GM21737 (cell line): ENCODE data around the gene GNG7.
"Not testable (repeated sequence)": the region's sequence is repeated elsewhere in the genome, so short reads cannot be mapped to it uniquely, and the experiment has no call there.

Source experiments
- ATAC-seq: cut with Tn5 transposase; IDR thresholded peaks from one replicate; pipeline ENCODE4 v1.9.1; 2021; ENCODE audit warnings: mild to moderate bottlenecking, moderate library complexity; ENCODE audit not compliant: unreplicated experiment

Gene GNG7

DNA sequence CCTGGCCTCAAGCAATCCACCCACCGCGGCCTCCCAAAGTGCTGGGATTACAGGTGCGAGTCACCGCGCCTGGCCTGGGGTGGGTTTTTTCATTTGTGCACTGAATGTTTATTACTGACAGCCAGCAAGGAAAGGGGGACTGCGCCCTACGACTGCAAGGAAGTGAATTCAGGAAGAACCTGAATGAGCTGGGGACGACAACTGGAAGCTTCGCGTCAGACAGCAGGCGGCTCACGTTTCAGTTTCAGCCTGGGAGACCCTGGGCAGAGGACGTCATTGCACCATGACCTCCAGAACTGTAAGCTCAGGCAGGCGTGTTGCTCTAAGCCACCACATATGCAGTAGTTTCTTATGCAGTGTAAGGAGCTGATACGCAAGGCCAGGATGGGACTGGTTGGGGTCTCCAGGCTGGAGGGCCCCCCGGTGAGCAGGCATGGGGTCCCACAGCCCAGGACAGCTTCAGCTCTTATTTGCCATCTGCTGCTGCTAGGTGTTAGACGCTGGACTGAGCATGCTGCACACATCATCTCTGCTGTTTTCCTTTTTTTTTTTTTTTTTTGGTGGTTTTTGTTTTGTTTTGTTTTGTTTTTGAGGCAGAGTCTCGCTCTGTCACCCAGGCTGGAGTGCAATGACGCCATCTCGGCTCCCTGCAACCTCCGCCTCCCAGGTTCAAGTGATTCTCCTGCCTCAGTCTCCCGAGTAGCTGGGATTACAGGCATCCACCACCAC lies 160.0 kb downstream of the GNG7 start:
- ATAC-seq, result no peak

DNA sequence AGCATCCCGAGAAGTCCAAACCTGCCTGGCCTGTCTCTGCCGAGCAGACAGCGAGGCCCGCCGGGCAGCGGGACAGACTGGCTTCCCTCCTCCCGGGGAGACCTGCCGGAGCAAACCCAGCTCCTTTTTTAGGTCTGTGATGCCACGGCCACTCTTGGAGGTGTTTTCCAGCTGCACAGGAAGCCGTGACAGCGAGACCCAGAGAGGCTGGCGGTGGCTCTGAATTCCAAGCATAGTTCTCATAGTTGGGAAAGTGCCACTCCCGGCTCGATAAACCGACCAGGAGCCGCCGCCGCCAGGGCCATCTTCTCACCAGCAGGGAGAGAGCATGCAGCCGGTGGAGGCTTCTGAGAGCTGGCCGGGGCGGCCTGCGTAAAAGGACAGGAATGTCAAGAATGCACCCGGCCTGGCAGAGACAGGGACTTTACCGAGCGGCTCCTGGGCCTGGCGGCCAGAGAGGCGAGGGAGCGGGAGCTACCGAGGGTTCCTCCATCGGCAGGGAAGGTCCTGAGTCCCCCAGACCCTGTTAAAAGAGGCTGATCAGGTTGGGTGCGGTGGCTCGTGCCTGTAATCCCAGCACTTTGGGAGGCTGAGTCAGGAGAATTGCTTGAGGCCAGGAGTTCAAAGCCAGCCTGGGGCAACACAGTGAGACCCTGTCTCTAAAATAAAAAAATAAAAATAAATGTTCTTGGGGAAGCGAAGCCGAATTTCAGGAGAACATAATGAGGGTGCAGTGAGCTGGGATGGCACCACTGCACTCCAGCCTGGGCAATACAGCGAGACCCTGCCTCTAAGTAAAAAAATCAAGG lies 161.6 kb downstream of the GNG7 start:
- ATAC-seq, result no peak

DNA sequence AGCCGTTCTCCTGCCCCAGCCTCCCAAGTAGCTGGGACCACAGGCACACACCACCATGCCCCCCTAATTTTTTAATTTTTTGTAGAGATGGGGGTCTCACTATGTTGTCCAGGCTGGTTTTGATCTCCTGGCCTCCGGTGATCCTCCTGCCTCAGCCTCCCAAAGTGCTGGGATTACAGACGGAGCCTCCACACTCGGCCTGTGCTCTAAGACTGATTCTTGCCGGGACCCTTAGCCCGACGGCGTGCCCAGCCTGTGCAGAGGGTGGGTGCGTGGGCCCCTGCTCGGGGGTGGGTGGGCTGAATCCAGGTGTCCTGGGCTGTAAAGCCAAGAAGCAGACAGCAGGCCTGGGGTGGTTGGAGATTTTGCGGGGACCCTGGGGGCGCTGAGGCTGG lies 162.2 kb downstream of the GNG7 start:
- ATAC-seq, result no peak

DNA sequence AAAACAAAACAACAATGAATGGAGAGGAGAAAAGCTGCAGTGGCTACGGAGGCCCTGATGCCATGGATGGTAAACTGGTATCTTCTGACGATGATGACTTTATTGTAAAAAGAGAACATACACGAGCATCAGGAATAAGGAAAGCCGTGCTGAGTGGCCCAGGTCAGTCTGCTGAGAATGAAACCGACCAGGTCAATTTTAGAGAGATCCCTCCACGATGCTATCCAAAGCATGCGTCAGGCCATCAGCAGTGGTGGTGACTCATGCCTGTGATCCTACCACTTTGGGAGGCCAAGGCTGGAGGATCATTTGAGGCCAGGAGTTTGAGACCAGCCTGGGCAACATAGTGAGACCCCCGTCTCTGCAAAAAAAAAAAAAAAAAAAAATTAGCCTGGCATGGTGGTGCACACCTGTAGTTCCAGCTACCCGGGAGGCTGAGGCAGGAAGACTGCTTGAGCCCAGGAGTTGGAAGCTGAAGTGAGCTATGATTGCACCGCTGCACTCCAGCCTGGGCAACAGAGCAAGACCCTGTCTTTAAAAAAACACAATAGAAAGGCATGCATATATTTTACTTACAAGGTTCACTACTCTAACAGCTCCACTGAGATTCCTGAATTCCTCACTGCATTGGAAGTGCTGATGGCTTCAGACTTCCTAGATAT lies 164.3 kb downstream of the GNG7 start:
- ATAC-seq, result no peak

DNA sequence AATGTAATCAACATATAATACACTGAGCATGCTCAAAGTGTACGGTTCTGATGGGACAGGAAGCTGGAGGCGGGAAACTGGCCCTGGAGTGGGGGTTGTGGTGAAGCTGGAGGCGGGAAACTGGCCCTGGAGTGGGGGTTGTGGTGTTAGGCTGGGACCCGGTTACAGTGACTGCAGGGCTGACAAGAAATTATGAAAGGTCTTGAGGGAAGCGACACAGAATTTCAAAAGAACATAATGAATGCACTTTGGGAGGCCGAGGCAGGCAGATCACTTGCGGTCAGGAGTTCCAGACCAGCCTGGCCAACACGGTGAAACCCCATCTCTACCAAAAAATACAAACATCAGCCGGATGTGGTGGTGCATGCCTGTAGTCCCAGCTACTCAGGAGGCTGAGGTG lies 164.9 kb downstream of the GNG7 start:
- not testable (repeated sequence) for ATAC-seq

DNA sequence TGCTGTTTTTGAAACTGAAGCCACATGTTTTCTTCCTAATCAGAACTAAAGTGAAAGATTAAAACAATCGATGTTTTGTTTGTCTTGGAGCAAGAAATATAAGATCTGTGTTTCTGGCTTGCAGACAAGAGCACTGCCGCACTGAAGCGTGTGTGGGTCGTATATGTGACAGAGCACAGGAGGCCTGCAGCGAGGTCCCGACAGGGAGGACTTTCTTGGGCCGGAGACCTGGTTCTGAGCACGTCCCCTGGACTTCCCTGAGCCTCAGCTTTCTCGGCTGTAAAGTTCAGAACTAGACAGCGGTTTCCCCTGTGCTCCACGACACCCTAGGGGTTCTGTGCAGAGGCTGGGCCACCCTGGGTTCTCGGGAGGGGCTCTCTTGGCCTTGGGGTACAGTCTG lies 166.0 kb downstream of the GNG7 start:
- no peak for ATAC-seq

DNA sequence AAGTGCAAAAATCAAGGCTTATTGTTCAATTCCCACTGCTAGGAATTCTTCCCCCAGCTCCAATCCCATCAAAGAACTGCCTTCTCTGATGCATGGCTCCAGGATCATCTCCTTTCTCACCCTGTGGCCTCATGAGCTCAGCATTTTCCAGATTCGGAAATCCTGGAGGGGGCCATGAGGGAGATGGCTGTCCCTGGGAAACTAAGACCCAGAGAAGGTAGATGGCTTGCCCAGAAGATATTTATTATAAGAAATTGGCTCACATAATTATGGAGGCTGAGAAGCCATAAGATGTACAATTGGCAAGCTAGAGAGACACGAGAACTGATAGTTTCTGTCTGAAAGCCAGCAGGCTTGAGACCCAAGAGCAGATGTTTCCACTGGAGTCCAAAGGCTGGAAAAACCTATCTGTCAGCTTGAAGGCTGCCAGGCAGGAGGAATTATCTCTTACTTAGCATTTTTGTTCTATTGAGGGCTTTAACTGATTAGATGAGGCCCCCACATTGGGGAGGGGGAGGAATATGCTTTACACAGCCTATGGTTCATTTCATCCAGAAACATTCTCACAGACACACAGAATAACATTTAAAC lies 168.0 kb downstream of the GNG7 start:
- no peak for ATAC-seq

DNA sequence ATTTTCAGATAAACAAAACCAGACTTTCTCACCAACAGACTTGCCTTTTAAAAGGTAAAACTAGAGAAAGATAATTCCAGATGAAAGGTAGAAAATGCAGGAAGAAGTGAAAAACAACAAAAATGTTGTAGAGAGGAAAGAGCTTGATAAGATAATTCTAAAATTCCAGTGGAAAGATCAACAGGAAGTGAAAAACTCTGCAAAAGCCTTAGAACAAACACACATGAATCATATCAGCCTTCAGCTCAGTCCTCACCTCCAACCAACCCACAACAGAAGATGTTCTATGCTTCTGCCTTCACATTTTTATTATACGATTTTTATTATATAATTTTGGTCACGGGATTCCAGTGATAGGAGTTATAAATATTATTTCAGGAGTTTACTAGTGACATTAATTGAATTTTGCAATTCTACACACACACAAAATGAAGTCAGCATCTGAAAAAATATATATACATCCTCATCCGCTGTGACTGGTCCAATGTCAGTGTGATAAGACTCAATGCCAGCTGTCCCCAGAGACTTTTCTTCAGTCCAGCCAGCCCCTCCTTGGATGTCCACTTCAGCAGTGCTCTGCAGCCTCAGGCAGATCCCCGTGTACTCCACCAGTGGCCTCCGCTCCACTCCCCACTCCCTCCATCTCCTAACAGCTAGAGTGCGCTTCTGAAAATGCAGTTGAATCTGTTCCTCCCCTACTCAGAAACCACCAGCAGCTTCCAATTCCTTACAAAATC lies 168.6 kb downstream of the GNG7 start:
- ATAC-seq, result no peak

DNA sequence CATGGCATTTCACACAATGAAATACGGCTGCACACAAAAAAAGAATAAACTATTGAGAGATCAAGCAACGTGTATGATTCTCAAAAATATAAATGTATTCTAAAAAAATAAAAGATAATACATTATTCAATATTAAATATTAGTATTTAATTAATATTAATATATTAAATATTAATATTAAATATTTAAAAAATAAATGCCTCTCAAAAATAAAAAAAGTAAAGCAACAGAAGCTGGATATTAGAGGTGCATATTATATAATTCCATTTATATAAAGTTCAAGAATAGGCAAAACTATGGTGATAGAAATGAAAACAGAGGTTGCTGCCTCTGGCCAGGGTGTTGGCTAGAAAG lies 169.4 kb downstream of the GNG7 start:
- ATAC-seq, result no peak

DNA sequence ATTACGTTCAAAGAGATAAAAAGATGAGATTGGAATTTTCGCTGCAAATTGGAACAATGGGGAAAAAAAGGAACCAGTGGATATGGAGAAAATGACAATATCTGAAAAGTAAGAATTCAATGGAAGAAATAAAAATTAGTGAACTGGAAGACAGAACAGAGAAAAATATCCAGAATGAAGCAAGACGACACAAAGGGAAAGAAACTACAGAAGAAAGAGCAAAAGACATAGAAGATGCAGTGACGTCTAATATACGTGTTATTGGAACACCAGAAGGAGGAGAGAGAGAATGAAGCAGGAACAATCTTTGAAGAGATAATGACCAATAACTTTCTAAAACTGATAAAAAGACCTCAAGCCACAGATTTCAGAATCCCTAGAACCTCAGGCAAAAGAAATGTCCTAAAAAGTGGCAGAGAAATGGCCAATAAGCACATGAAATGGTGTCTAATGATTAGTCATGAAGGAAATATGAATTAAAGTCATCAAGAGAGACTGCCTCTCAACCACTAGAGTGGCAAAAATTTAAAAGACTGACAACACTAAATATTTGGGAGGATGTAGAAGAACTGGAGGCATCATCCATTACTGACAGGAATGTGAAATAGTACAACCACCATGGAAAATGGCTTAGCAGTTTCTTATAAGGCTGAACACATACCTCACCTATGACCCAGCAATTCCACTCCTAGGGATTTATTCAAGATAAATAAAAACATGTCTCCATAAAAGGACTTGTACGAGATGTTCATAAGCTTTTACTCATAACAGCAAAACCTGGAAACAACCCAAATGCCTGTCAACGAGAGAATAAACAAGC lies 170.0 kb downstream of the GNG7 start:
- no peak for ATAC-seq

DNA sequence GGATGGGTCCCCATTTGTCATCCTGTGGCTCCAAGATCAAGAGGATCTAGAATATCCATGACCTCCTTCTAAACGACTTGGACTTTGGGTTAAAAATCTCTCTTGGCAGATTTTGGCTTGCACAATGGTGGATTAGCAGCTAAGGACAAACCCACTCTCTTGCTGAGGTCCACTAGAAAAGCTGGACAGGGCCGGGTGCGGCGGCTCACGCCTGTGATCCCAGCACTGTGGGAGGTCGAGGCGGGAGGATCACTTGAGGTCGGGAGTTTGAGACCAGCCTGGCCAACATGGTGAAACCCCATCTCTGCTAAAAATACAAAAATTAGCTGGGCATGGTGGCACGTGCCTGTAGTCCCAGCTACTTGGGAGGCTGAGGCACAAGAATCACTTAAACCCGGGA lies 172.6 kb downstream of the GNG7 start:
- not testable (repeated sequence) for ATAC-seq

DNA sequence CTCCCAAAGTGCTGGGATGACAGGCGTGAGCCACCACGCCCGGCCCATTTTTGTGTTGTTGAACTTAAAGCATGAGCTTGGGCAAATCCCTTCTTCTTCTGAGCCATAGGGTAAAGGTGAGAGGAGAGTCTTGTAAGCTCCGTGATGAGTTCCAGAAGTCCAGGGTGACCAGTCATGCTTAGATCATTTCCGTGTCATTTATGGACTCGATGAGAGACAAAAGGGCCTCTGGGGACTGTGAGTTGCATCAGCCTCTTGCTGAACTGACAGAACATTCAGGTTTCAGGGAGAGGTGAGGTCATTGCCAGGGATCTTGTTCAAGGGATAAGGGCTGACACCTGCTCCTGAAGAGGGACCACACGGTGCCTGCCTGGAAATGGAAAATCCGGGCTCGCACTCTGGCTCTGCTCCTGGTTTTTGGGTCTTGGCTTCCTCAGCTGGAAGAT lies 173.0 kb downstream of the GNG7 start:
- no peak for ATAC-seq

DNA sequence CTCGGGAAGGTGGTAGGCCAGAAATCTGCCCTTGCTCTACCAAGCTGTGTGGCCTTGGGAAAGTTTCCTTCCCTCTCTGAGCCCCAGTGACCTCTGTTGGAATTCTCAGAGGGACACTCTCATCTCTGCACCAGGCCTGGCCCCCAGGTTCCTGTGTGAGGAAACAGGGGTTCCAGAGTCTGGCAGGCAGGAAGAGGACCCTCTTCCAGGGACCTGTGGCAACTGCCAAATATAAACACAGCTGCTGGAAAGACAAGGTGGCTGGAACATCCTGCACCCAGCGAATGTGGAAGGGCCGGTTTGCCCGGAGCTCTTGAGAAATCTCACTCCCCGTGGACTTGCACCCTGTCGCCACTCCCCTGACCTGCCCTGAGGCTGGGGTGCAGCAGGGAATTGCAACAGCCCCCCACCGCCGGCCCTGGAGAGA lies 173.8 kb downstream of the GNG7 start:
- no peak for ATAC-seq

DNA sequence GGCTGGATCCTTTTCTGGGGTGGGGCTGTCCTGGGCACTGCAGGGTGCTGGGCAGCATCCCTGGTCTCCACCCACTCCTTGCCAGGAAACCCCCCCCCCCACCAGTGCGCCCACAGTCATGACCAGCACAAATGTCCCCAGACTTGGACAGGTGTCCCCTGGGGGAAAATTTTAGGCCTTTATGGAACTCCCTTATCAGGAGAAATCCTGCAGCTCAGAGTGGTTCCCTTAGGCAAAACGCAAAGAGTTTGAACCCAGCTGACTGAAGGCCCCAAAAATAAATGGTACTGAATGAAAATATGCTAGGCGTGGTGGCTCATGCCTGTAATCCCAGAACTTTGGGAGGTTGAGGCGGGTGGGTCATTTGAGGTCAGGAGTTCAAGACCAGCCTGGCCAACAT lies 174.8 kb downstream of the GNG7 start:
- ATAC-seq, result no peak

DNA sequence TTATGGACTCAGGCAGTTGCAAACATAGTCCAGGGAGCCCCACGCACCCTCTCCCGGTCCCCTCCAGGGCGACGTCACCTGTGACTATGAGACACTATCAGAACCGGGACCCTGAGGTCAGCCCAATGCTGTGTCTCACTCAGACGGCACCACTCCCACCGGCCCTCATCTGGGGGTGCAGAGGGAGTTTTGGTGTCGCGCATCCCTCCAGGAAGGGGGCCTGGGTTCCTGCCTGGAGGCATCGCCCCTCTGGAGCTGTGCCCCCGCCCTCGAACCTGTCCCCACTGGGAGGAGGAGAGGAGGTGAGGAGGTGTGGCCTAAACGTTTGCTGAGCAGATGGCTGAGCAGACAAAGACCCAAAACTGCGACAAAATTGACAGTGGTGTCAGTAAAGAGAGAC lies 175.3 kb downstream of the GNG7 start:
- no peak for ATAC-seq

DNA sequence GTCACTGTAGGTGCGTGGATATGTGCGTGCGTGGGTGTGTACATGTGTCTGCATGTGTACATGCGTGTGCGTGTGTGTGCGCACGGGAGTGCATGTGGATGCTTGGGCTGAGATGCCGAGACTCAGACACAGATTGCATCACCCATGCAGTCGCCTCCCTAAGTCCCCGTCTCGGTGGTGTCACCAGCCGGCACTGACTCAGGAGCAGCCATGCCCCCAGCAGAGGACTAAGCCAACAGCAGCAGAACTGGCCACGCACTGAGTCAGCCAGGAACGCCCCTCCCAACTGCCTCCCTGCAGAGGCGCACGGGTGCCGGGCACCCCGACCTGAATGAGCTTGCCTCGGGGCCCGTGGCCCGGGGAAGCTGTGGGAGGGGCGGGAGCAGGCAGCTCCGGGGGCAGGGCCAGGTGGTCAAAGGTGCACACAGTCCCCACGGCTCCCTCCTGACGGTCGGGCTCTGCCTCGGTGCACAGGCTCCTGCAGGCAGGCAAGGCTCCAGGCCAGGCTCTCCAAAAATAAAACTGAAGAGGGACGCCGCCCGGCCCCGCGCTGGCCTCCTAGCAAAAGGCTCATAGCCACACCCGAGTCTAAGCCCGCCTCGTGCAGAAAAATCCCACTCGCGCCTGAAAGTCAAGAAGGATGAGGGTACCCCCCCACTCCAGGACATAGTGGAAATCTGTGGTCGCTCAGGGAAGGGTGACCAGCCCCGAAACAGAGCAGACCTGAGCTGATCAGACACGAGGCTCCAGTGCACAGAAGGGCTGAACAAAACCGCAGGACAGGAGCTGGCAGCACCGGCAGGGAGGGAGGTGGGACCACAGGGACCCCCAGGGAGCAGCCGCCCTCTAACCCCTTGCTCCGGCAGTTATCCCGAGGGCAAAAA lies 177.4 kb downstream of the GNG7 start:
- ATAC-seq, result no peak

DNA sequence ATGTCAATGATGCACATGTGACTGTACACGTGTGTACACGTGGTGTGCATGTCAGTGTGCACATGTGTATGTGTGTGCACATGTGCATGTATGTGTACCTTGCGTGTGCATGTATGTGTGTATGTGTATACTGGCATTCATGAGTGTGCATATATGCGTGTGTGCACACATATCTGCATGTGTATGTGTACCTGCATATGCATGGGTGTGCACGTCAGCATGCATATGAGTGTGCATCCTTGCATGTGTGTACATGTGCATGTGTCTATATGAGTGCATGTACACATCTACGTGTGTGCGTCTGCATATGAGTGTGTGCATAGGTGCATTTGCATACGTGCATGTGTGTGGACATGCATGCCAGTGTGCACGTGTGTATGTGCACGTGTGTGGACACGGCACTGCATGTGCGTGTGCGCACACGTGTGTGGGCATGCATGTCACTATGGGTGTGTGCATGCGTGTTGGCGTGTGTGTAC lies 178.1 kb downstream of the GNG7 start:
- ATAC-seq, result no peak

DNA sequence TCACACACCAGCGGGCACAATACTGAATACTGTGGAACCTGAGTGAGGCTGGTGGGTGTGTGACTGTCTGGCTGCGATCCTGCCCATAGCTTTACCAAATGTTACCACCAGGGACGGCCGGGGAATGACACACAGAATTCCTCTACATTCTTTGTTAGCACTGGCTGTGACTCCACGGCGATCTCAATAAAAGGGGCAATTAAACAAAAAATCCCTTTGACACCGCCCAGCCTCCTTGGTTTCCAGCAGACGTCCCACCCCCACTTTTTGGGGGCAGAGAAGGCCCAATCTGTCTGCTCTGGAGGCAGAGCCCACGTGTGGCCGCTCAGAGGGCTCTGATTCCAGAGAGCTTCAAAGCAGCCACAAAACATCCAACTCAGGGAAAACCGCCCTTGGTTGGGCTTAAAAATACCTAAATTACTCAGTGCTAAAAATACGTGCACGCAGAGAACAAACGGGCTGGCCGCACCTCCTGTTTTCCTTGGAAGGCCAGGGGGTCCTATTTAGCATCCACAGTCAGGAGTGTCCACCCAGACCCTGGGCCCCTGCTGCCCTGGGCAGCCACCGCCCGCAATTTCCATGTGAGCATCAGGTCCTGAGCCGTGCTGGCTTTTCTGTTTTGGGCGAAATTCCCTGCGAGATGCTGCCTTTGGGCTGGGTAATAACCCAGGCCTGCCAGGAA lies 178.7 kb downstream of the GNG7 start:
- ATAC-seq, result no peak
